ENCODE data around the gene KCNS1.

The KCNS1 gene

DNA sequence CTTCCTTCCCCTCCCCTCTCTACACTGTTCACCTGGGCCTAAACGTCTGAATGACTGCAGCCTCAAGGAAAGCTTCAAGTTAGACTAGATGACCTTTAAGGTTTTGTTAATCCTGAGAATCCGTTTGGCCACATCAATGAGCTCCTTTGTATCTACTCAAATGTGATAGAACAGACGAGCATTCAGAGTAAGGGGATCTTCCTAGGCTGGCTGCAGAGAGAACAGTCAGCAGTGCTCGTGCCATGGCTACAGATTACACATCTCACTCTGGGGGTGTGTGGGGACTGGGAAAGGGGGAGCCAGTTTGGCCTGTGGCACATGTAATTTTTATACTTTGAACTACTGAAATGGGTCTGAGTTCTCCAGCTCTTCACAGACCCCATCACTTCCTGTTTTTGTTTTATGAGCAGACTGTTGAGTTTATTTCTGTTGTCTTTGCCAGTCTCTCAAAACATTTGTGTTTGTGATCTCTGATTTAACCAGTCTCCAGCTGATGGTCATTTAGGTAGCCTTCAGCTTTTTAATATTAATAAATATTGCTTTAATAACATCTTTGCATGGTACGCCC, 50.9 kb downstream of the KCNS1 start:
- DNase-seq (ENCODE audit: low read depth), result no peak

DNA sequence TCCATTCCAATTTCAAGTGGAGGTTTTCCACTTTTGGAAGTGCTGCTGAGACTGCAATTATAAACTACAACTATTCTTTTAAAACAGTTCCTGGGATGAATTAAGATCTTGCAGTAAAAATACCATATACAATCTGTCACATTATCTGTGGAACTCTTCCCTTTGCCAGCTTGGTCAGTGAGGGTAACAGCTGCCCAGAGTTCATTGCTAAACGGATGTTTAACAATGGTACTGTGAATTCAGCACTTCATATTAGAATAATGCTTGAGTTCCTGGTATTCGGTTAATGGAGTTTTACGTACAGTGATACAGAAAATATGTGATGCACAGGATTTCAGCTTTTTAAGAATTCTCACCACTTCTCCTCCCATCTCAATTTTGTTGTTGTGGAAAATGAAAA, 51.5 kb downstream of the KCNS1 start:
- DNase-seq (ENCODE audit: low read depth), result no peak

DNA sequence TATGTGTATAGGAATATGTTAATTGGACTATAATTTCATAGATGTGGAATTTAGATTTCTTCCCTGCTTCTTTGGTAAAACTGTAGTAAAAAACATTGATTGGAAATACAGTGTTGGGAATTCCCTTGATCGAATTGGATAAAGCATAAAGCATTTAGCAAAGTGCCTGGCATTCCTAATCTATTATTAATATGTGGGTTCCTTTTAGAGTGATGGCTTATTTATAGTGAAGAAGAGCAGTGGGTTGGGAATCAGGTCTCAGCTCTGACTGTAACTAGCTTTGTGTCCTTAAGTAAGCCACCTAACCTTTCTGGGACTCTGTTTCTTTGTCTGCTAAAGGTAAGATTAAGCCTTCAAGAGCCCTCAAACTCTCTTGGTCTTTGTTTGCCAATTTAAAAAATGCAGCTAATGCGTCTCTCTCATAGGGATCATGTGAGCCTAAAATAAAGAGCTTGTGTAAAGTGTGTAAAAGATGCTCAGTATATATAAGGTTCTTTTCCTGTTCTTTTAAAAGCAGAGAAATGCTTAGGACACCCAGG, 53.3 kb downstream of the KCNS1 start:
- DNase-seq (ENCODE audit: low read depth), result no peak

DNA sequence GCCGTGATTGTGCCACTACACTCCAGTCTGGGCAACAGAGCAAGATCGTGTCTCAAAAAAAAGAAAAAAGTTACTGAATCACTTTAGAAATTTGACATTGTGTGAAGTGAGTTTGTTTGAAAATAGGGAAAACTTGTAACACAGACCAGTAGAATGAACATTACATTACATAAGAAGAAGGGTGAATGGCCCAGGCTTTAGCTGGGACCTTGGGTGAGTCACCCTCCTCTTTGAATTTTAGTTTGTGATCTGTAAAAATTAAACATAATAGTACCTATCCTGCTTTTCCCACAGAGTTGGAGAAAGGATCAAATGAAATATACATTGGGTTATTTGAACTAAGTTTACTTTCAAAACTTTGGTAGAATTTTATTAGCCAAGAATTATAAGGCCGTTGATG, 56.3 kb downstream of the KCNS1 start:
- DNase-seq (ENCODE audit: low read depth), result no peak

DNA sequence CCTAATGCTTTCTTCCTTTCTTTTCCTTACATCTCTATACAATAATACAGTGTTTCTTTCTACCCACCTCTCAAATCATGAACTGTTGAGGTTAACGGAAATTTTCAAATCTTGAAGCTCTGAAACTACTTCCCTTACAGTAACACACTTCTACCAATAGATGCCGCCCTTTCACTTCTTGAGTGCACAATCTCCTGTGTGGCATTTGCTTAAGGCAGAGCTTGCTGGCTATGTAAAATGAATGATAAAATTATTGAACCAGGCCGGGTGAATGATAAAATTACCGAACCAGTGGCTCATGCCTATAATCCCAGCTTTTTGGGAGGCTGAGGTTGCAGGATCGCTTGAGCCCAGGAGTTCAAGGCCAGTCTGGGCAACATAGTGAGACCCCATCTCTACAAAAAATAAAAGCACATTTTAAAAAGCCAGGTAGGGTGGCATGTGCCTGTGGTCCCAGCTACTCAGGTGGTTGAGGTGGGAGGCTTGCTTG, 56.8 kb downstream of the KCNS1 start:
- peak; percentile 86 for DNase-seq (ENCODE audit: low read depth)

DNA sequence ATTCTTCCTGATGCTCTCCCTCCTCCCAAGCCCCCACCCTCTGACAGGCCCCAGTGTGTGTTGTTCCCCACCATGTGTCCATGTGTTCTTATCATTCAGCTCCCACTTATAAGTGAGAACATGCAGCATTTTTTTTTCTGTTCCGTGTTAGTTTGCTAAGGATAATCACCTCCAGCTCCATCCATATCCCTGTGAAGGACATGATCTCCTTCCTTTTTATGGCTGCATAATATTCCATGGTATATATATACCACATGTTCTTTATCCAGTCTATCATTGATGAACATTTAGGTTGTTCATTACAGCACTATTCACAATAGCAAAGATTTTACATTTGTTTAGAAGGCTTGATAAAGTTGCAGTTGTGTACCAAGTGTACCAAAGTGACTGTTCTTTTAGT, 57.9 kb downstream of the KCNS1 start:
- DNase-seq (ENCODE audit: low read depth), result no peak

All from fibroblast of the conjunctiva (primary cell).